ENCODE results near the gene CARD9.
"Not testable (repeated sequence)": the region's sequence is repeated elsewhere in the genome, so short reads cannot be mapped to it uniquely, and the experiment has no call there.

CARD9 gene

GRCh38 chr9:136416427-136416826, 43.0 kb upstream of the CARD9 start:
- DNase-seq (ENCODE audit: low read depth), result peak; percentile 17
- TF ChIP-seq CTCF (IDR thresholded peaks at IDR 0.05; ENCODE audit: insufficient read depth, low read depth, low read length, missing control alignments), result no peak
- no peak overlapping the region for H3K4me3 ChIP-seq (ENCODE audit: low read length)

GRCh38 chr9:136412962-136413361, 39.5 kb upstream of the CARD9 start:
- no peak overlapping the region for H3K4me3 ChIP-seq (ENCODE audit: low read length)
- TF ChIP-seq CTCF (IDR thresholded peaks at IDR 0.05; ENCODE audit: insufficient read depth, low read depth, low read length, missing control alignments), result no peak
- DNase-seq (ENCODE audit: low read depth), result no peak

GRCh38 chr9:136411378-136411777, 37.9 kb upstream of the CARD9 start:
- no peak for DNase-seq (ENCODE audit: low read depth)
- peak overlapping the region; percentile 96 for H3K4me3 ChIP-seq (ENCODE audit: low read length)
- TF ChIP-seq CTCF (IDR thresholded peaks at IDR 0.05; ENCODE audit: insufficient read depth, low read depth, low read length, missing control alignments), result no peak

GRCh38 chr9:136410500-136411287, 37.2 kb upstream of the CARD9 start, which contains the start of the genes ENTR1 and PMPCA:
Gene ENTR1 (minus strand): TSS chr9:136410614. CDS start chr9:136410397, 217 bp downstream.
Gene PMPCA (plus strand): TSS chr9:136410658. CDS start chr9:136410669, 11 bp downstream.
- peak within 1 kb of the TSS; percentile 96 for H3K4me3 ChIP-seq (ENCODE audit: low read length)
- no peak for TF ChIP-seq CTCF (IDR thresholded peaks at IDR 0.05; ENCODE audit: insufficient read depth, low read depth, low read length, missing control alignments)
- peak; percentile 93 for DNase-seq (ENCODE audit: low read depth)

- DNase-seq (ENCODE audit: low read depth), result peak; percentile 47
- peak overlapping the region; percentile 77 for H3K4me3 ChIP-seq (ENCODE audit: low read length)
- no peak for TF ChIP-seq CTCF (IDR thresholded peaks at IDR 0.05; ENCODE audit: insufficient read depth, low read depth, low read length, missing control alignments)
Measured at GRCh38 chr9:136409557-136410455, 36.3 kb upstream of the CARD9 start.

- H3K4me3 ChIP-seq (ENCODE audit: low read length), result no peak overlapping the region
- TF ChIP-seq CTCF (IDR thresholded peaks at IDR 0.05; ENCODE audit: insufficient read depth, low read depth, low read length, missing control alignments), result no peak
- DNase-seq (ENCODE audit: low read depth), result no peak
Measured at GRCh38 chr9:136407911-136408310, 34.4 kb upstream of the CARD9 start.

- not testable (repeated sequence) for H3K4me3 ChIP-seq (ENCODE audit: low read length); DNase-seq (ENCODE audit: low read depth)
Measured at GRCh38 chr9:136407061-136407460, 33.6 kb upstream of the CARD9 start.

GRCh38 chr9:136405904-136406303, 32.4 kb upstream of the CARD9 start:
- not testable (repeated sequence) for DNase-seq (ENCODE audit: low read depth); H3K4me3 ChIP-seq (ENCODE audit: low read length)
